ENCODE results near the gene SMIM26. TPM values are rescaled to one million over a fixed set of nuclear protein-coding genes. Genes with fewer than 3 reads are reported as not detected.

Gene SMIM26
- total and polyA plus RNA-seq, 2 of the 8 experiments (the other 6 are each of a cell fraction or from before 2014, with no cell fraction given) = 69.8 to 95.0 TPM

DNA sequence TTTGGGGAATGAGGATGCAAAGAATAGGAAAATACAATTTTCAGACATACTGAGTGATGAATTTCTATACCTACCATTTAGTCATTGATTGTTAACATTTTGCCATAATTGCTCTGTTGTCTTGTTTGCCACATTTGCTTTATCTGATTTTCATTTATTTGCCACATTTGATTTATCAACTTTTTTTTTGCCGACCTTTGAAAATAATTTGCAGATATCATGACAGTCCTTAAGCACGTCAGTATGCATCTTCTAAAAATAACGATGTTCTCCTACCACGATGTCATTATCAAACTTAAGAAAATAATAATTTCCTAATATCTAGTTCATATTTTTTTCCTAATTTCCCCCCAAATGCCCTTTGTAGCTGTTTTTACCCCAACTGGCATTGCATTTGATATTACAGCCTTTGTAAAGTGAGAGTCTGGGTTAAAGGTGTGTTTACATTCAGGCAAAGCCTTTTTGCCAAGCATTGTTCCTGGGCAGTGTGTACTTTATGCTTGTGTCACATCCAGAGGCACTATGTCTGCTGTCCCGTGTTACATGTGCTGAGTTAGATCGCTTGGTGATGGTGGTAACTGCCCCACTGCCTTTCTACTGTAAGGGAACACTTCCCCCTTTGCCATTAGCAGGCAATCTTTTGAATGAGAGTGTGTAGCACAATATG lies 33.1 kb upstream of the SMIM26 start:
- no peak overlapping the region for H4K8ac ChIP-seq (ENCODE audit: extremely low read depth, insufficient read depth, low read length)
- H3K4me2 ChIP-seq (ENCODE audit: insufficient read depth in 1 of 2, low read depth in 2 of 2, low read length in 2 of 2) = no peak overlapping the region
- no peak overlapping the region for H2BK15ac ChIP-seq (ENCODE audit: low read length)
- H2AFZ ChIP-seq (ENCODE audit: low read length) = no peak overlapping the region
- no peaks in the 10 kb centered on the region; the same call in none of the 2 replicates for H3K79me1 ChIP-seq (ENCODE audit: low read depth, low read length)
- H3K9ac ChIP-seq (replicated peaks in 1 of 4; ENCODE audit: extremely low read depth in 1 of 4, low read depth in 3 of 4, low read length in 3 of 4) = no peak overlapping the region
- no peak overlapping the region for H3K56ac ChIP-seq (replicated peaks; ENCODE audit: insufficient read length, low read depth, low read length)
- no peak overlapping the region for H2BK12ac ChIP-seq (ENCODE audit: low read depth, low read length)
- no peak for FAIRE-seq
- H4K91ac ChIP-seq (replicated peaks; ENCODE audit: insufficient read length, low read length) = no peak overlapping the region
- H2BK20ac ChIP-seq (ENCODE audit: low read length) = no peak overlapping the region
- H3K4ac ChIP-seq (replicated peaks; ENCODE audit: insufficient read length, low read depth, low read length) = no peak overlapping the region
- POLR2A ChIA-PET (ENCODE audit: partially characterized antibody) = no interaction called here
- no peaks in the 10 kb centered on the region for H3K23me2 ChIP-seq (ENCODE audit: low read depth, low read length)
- H3K27me3 ChIP-seq (replicated peaks in 1 of 4; ENCODE audit: control insufficient read depth in 3 of 4, extremely low read depth in 1 of 4, insufficient read depth in 3 of 4, low read length in 3 of 4) = no peaks in the 10 kb centered on the region
- no peak overlapping the region for H3K18ac ChIP-seq (ENCODE audit: extremely low read depth, low read length)
- no peaks in the 10 kb centered on the region for H3K9me3 ChIP-seq (ENCODE audit: insufficient read depth in 2 of 2, low read depth in 1 of 2, low read length in 1 of 2)
- H2BK120ac ChIP-seq (replicated peaks; ENCODE audit: low read depth, low read length) = no peak overlapping the region
- no peak overlapping the region for H3K27ac ChIP-seq (ENCODE audit: low read depth, low read length)
- no peaks in the 10 kb centered on the region for H3K79me2 ChIP-seq (ENCODE audit: control insufficient read depth in 1 of 2, insufficient read depth in 2 of 2, low read length in 2 of 2)
- no peaks in the 10 kb centered on the region for H3K4me1 ChIP-seq (replicated peaks in 1 of 4; ENCODE audit: control insufficient read depth in 3 of 4, insufficient read depth in 4 of 4, low read length in 3 of 4)
- peaks cover 2% of the 10 kb centered on the region in 2 experiments for H4K20me1 ChIP-seq (replicated peaks in 1 of 2; ENCODE audit: control insufficient read depth in 1 of 2, insufficient read depth in 2 of 2, low read length in 2 of 2)
- 82% methylated on average over 6 of the region's 6 CpGs; no CpG with 5 or more reads in 1 of the 2 experiments for WGBS, 2 experiments (ENCODE audit: extremely low coverage in 1 of 2, insufficient coverage in 1 of 2, insufficient read length in 1 of 2, insufficient replicate concordance in 2 of 2, low coverage in 1 of 2, low lambda C conversion rate in 2 of 2, missing lambda C conversion rate in 1 of 2)
- H3K14ac ChIP-seq (ENCODE audit: insufficient read length) = no peak overlapping the region
- no peak overlapping the region for H3K23ac ChIP-seq (ENCODE audit: insufficient read length)
- peaks cover 16 to 58% (median 47%) of the 10 kb centered on the region in 4 experiments for H3K36me3 ChIP-seq (ENCODE audit: control insufficient read depth in 2 of 4, insufficient read depth in 4 of 4, low read length in 3 of 4)
- no peak for DNase-seq (ENCODE audit: low read depth in 1 of 2, low spot score in 2 of 2)
- CTCF ChIA-PET (ENCODE audit: partially characterized antibody) = no interaction called here
- H2BK5ac ChIP-seq (ENCODE audit: low read depth, low read length) = no peak overlapping the region
- H2AK5ac ChIP-seq (ENCODE audit: low read depth, low read length) = no peak overlapping the region
- H3K4me3 ChIP-seq (ENCODE audit: extremely low read depth in 1 of 4, insufficient read depth in 2 of 4, low read depth in 3 of 4, low read length in 4 of 4) = no peak overlapping the region
- H4K5ac ChIP-seq (ENCODE audit: insufficient read length, low read depth, low read length) = no peak overlapping the region
- TF ChIP-seq CEBPB (IDR thresholded peaks at IDR 0.05; ENCODE audit: low read depth, low read length) (no peak), CBX8 (IDR thresholded peaks at IDR 0.05; ENCODE audit: borderline replicate concordance, low read depth, low read length) (no peak), SP4 (IDR thresholded peaks at IDR 0.05; ENCODE audit: low read length) (no peak), RBBP5 (IDR thresholded peaks at IDR 0.05; ENCODE audit: borderline replicate concordance, low read depth, low read length) (no peak), SP2 (IDR thresholded peaks at IDR 0.05; ENCODE audit: low read length) (no peak)
- TF ChIP-seq, protein P1, sequence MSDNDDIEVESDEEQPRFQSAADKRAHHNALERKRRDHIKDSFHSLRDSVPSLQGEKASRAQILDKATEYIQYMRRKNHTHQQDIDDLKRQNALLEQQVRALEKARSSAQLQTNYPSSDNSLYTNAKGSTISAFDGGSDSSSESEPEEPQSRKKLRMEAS (IDR thresholded peaks at IDR 0.05) = no peak

Measured in H1 (cell line).